ENCODE data around the gene TEPSIN. TPM values are rescaled to one million over a fixed set of nuclear protein-coding genes. Genes with fewer than 3 reads are reported as not detected.

Gene TEPSIN
- total and polyA plus RNA-seq, 12 donors = 3.1 to 144 (median 40.6) TPM

GRCh38 chr17:81187120-81187519, 51.7 kb downstream of the TEPSIN start:
- no peaks in the 10 kb centered on the region for H3K36me3 ChIP-seq (replicated peaks in 1 of 2)
- no peaks in the 10 kb centered on the region for H3K9me3 ChIP-seq (replicated peaks in 1 of 3)
- DNase-seq = no peak
- no peak overlapping the region for H3K4me3 ChIP-seq
- H3K4me1 ChIP-seq (replicated peaks in 1 of 2) = no peaks in the 10 kb centered on the region
- intact Hi-C loops (cut with DNase I) = no loop called here
- TF ChIP-seq CTCF (IDR thresholded peaks at IDR 0.05) (no peak), POLR2A (IDR thresholded peaks at IDR 0.05) (no peak)
- WGBS, 4 donors = 88 to 91% (median 89%) methylated on average over 9 to 11 of the region's 11 CpGs
- no peaks in the 10 kb centered on the region for H3K27me3 ChIP-seq
- H3K27ac ChIP-seq = no peak overlapping the region

GRCh38 chr17:81186203-81186602, 52.7 kb downstream of the TEPSIN start:
- no peak for TF ChIP-seq CTCF (IDR thresholded peaks at IDR 0.05)
- TF ChIP-seq POLR2A (IDR thresholded peaks at IDR 0.05) = no peak
- 65 to 76% (median 75%) methylated on average over 4 to 7 of the region's 7 CpGs for WGBS, 4 donors
- Histone ChIP-seq H3K36me3 (replicated peaks in 1 of 2) (no peaks in the 10 kb centered on the region), H3K4me1 (replicated peaks in 1 of 2) (no peaks in the 10 kb centered on the region), H3K4me3 (no peak overlapping the region), H3K27me3 (no peaks in the 10 kb centered on the region), H3K27ac (no peak overlapping the region), H3K9me3 (replicated peaks in 1 of 3) (no peaks in the 10 kb centered on the region)
- intact Hi-C loops (cut with DNase I) = no loop called here
- no peak for DNase-seq

- TF ChIP-seq POLR2A (IDR thresholded peaks at IDR 0.05) = no peak
- TF ChIP-seq CTCF (IDR thresholded peaks at IDR 0.05) = no peak
- no peaks in the 10 kb centered on the region for H3K9me3 ChIP-seq (replicated peaks in 1 of 3)
- no peak overlapping the region for H3K4me3 ChIP-seq
- no peak for DNase-seq
- 30 to 53% (median 46%) methylated on average over 6 to 15 of the region's 15 CpGs for WGBS, 4 donors
- no peaks in the 10 kb centered on the region for H3K36me3 ChIP-seq (replicated peaks in 1 of 2)
- no peaks in the 10 kb centered on the region for H3K4me1 ChIP-seq (replicated peaks in 1 of 2)
- H3K27ac ChIP-seq = no peak overlapping the region
- H3K27me3 ChIP-seq = no peaks in the 10 kb centered on the region
- intact Hi-C loops (cut with DNase I) = no loop called here
These were observed 54.3 kb downstream of the TEPSIN start for GRCh38 chr17:81184555-81184954.

- Histone ChIP-seq H3K9me3 (replicated peaks in 1 of 3) (no peaks in the 10 kb centered on the region), H3K36me3 (replicated peaks in 1 of 2) (no peaks in the 10 kb centered on the region), H3K4me1 (replicated peaks in 1 of 2) (no peaks in the 10 kb centered on the region), H3K4me3 (no peak overlapping the region), H3K27me3 (no peaks in the 10 kb centered on the region), H3K27ac (no peak overlapping the region)
- WGBS, 4 donors = 86 to 93% (median 92%) methylated on average over 1 to 11 of the region's 11 CpGs
- no peak for DNase-seq
- intact Hi-C loops (cut with DNase I) = no loop called here
- no peak for TF ChIP-seq CTCF (IDR thresholded peaks at IDR 0.05)
- TF ChIP-seq POLR2A (IDR thresholded peaks at IDR 0.05) = no peak
These were observed 55.0 kb downstream of the TEPSIN start for GRCh38 chr17:81183807-81184206.
